OCI-LY3 (cell line): ENCODE results near the gene TOMM70.

Source experiments
- EZH2phosphoT487 ChIP-seq: fragments of 200-600 bp; shearing (Covaris generic); IDR thresholded peaks from 2 replicates; pipeline ENCODE4 v1.6.1; 2018; ENCODE audit warnings: antibody characterized with exemption, mixed run types, low read depth
- TF ChIP-seq, protein P1 (sequence below): fragments of 200-600, 300-600 bp; sonication (generic); IDR thresholded peaks from 2 replicates; pipeline ENCODE4 v1.5.1; 2014; ENCODE audit warnings: antibody characterized with exemption, low read length, low read depth

DNA sequence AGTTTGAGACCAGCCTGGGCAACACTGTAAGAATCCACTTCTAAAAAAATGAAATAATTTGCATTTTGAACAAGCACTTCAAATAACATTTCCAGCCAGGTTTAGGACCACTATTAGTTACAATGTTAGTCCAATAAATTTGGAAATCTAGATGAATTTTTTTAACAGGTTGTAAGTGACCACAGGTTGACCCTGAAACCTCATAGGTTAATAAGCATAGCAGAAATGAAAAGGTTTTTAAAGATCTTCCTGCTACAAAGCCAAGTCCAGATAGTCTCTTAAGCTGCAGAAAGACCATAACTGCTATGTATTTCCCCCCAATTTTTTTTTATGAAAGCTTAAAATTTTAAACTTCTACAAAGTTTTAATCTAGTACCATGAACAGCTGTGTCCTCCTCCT is 67.8 kb downstream of the TOMM70 start:
- TF ChIP-seq, protein P1, sequence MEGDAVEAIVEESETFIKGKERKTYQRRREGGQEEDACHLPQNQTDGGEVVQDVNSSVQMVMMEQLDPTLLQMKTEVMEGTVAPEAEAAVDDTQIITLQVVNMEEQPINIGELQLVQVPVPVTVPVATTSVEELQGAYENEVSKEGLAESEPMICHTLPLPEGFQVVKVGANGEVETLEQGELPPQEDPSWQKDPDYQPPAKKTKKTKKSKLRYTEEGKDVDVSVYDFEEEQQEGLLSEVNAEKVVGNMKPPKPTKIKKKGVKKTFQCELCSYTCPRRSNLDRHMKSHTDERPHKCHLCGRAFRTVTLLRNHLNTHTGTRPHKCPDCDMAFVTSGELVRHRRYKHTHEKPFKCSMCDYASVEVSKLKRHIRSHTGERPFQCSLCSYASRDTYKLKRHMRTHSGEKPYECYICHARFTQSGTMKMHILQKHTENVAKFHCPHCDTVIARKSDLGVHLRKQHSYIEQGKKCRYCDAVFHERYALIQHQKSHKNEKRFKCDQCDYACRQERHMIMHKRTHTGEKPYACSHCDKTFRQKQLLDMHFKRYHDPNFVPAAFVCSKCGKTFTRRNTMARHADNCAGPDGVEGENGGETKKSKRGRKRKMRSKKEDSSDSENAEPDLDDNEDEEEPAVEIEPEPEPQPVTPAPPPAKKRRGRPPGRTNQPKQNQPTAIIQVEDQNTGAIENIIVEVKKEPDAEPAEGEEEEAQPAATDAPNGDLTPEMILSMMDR: no peak
- TF ChIP-seq EZH2phosphoT487: no peak
